Ishikawa (cell line): ENCODE results near the gene ANKRD13D.

Source experiments
- CEBPB ChIP-seq: IDR thresholded peaks from 2 replicates; pipeline ENCODE4 v1.6.1; 2012
- CREB1 ChIP-seq: IDR thresholded peaks from 2 replicates; pipeline ENCODE4 v1.6.1; 2012; ENCODE audit warnings: low read depth
- EGR1 ChIP-seq: IDR thresholded peaks from 2 replicates; pipeline ENCODE4 v1.6.1; 2012
- EP300 ChIP-seq: IDR thresholded peaks from 2 replicates; pipeline ENCODE4 v1.6.1; 2012; ENCODE audit warnings: borderline replicate concordance
- FOXM1 ChIP-seq: IDR thresholded peaks from 2 replicates; pipeline ENCODE4 v1.6.1; 2012; ENCODE audit warnings: low read depth, borderline replicate concordance
- MAX ChIP-seq: IDR thresholded peaks from 2 replicates; pipeline ENCODE4 v1.6.1; 2012
- NFIC ChIP-seq: IDR thresholded peaks from 2 replicates; pipeline ENCODE4 v1.6.1; 2012
- RAD21 ChIP-seq: IDR thresholded peaks from 2 replicates; pipeline ENCODE4 v1.6.1; 2012; ENCODE audit warnings: low read depth
- REST ChIP-seq: IDR thresholded peaks from 2 replicates; pipeline ENCODE4 v1.6.1; 2012; ENCODE audit warnings: low read depth, mild to moderate bottlenecking
- TAF1 ChIP-seq: IDR thresholded peaks from 2 replicates; pipeline ENCODE4 v1.6.1; 2012; ENCODE audit warnings: low read depth, mild to moderate bottlenecking
- TCF12 ChIP-seq: IDR thresholded peaks from 2 replicates; pipeline ENCODE4 v1.6.1; 2012; ENCODE audit warnings: low read depth
- TEAD4 ChIP-seq: IDR thresholded peaks from 2 replicates; pipeline ENCODE4 v1.6.1; 2012
- USF1 ChIP-seq: IDR thresholded peaks from 2 replicates; pipeline ENCODE4 v1.6.1; 2012
- YY1 ChIP-seq: IDR thresholded peaks from 2 replicates; pipeline ENCODE4 v1.6.1; 2012; ENCODE audit warnings: low read depth
- ZBTB7A ChIP-seq: IDR thresholded peaks from 2 replicates; pipeline ENCODE4 v1.6.1; 2012; ENCODE audit warnings: low read depth

ANKRD13D gene

GRCh38 chr11:67250059-67251043, 38.8 kb upstream of the ANKRD13D start:
- TF ChIP-seq USF1 (no peak), REST (no peak), RAD21 (no peak), FOXM1 (no peak), TCF12 (no peak), MAX (no peak), CREB1 (no peak), ZBTB7A (no peak), EGR1 (no peak), TAF1 (no peak), YY1 (no peak), EP300 (no peak), NFIC (no peak), TEAD4 (no peak), CEBPB (no peak)

- TF ChIP-seq TCF12 (no peak), EP300 (no peak), YY1 (no peak)
These were observed 37.3 kb upstream of the ANKRD13D start for GRCh38 chr11:67251841-67252240.

GRCh38 chr11:67252831-67253239, 36.3 kb upstream of the ANKRD13D start:
- peak; percentile 36 for TF ChIP-seq RAD21
- no peak for TF ChIP-seq ZBTB7A

GRCh38 chr11:67253872-67254624, 35.1 kb upstream of the ANKRD13D start:
- TF ChIP-seq NFIC (no peak), RAD21 (no peak), TAF1 (no peak), TCF12 (no peak), YY1 (no peak), MAX (no peak), FOXM1 (no peak), TEAD4 (no peak), REST (no peak), CREB1 (no peak), EGR1 (no peak)

- no peak for TF ChIP-seq TAF1
- TF ChIP-seq RAD21: no peak
- no peak for TF ChIP-seq YY1
- no peak for TF ChIP-seq MAX
These were observed 34.3 kb upstream of the ANKRD13D start for GRCh38 chr11:67254798-67255197.

GRCh38 chr11:67255353-67255752, 33.8 kb upstream of the ANKRD13D start:
- TF ChIP-seq REST (no peak), FOXM1 (no peak), RAD21 (no peak), NFIC (no peak)
